Hippocampal formation (tissue), 2 donors: ENCODE results near the gene SLC51A.
A peak's percentile ranks its signal among the peaks of the same experiment; 100 is the strongest.

ENCODE experiments used
- DNase-seq, 2 donors: peaks; one replicate each; lab custom pipeline; 2025; lab: John Stamatoyannopoulos, UW

SLC51A gene

GRCh38 chr3:196215493-196216020 lies 777 bp upstream of the SLC51A start:
- no peak for DNase-seq

GRCh38 chr3:196216681-196217211 lies 412 bp downstream of the SLC51A start:
- DNase-seq, result no peak

GRCh38 chr3:196217307-196218154 lies 1.2 kb downstream of the SLC51A start:
- DNase-seq, result no peak

- DNase-seq, result no peak
These were observed 1.9 kb downstream of the SLC51A start for GRCh38 chr3:196218155-196218712.

- peak; percentile 42 to 51 for DNase-seq
These were observed 3.0 kb downstream of the SLC51A start for GRCh38 chr3:196219194-196219969.

GRCh38 chr3:196219970-196220311 lies 3.6 kb downstream of the SLC51A start:
- no peak for DNase-seq

GRCh38 chr3:196220587-196220986 lies 4.3 kb downstream of the SLC51A start:
- no peak for DNase-seq

GRCh38 chr3:196220991-196221390 lies 4.7 kb downstream of the SLC51A start:
- DNase-seq, result no peak

GRCh38 chr3:196222876-196223595 lies 6.7 kb downstream of the SLC51A start:
- DNase-seq, result no peak

GRCh38 chr3:196225086-196225485 lies 8.8 kb downstream of the SLC51A start:
- DNase-seq, result no peak

- DNase-seq, result no peak
These were observed 9.5 kb downstream of the SLC51A start for GRCh38 chr3:196225763-196226364.

GRCh38 chr3:196227121-196227561 lies 10.8 kb downstream of the SLC51A start:
- DNase-seq, result no peak

GRCh38 chr3:196227629-196228493 lies 11.5 kb downstream of the SLC51A start:
- DNase-seq, result no peak

GRCh38 chr3:196232154-196232881 lies 16.0 kb downstream of the SLC51A start:
- DNase-seq, result no peak

- DNase-seq, result no peak
These were observed 16.5 kb downstream of the SLC51A start for GRCh38 chr3:196232882-196233251.

- no peak for DNase-seq
These were observed 19.3 kb downstream of the SLC51A start for GRCh38 chr3:196235452-196236122.

- DNase-seq, result no peak
These were observed 19.9 kb downstream of the SLC51A start for GRCh38 chr3:196236223-196236622.

GRCh38 chr3:196237203-196237602 lies 20.9 kb downstream of the SLC51A start:
- DNase-seq, result no peak
